ENCODE results near the gene KANK4. TPM values are rescaled to one million over a fixed set of nuclear protein-coding genes. Genes with fewer than 3 reads are reported as not detected.

Gene KANK4
- polyA plus RNA-seq, 1 donor (not counting 4 experiments of a cell fraction or from before 2014, with no cell fraction given), result 0.92 TPM

- no peaks in the 10 kb centered on the region for H3K36me3 ChIP-seq (ENCODE audit: control insufficient read depth in 2 of 2, extremely low read depth in 1 of 2, insufficient read depth in 2 of 2, low read length in 2 of 2)
- H3K4me2 ChIP-seq (ENCODE audit: control insufficient read depth, extremely low read depth, insufficient read depth, low read depth, low read length), result no peak overlapping the region
- dilution Hi-C loops (cut with MboI; ENCODE audit: extremely low pct_ligation_motif_present, low sequenced_read_pairs), result no loop called here
- no peaks in the 10 kb centered on the region for H3K79me2 ChIP-seq (ENCODE audit: control insufficient read depth, insufficient read depth, low read length)
- DNase-seq (ENCODE audit: low read depth, low spot score), result no peak
- H2AFZ ChIP-seq (ENCODE audit: control insufficient read depth, low read length), result no peak overlapping the region
- H3K27ac ChIP-seq (ENCODE audit: control insufficient read depth, insufficient read depth, low read length), result no peak overlapping the region
- no peak for FAIRE-seq
- H3K4me1 ChIP-seq (ENCODE audit: control insufficient read depth, extremely low read depth, insufficient read depth, low read length), result peaks cover 12% of the 10 kb centered on the region
- H3K27me3 ChIP-seq (ENCODE audit: control insufficient read depth, extremely low read depth, insufficient read depth, low read length), result no peaks in the 10 kb centered on the region
- H3K9me3 ChIP-seq (ENCODE audit: control insufficient read depth, low read depth, low read length), result peaks cover 2% of the 10 kb centered on the region
- H3K9me1 ChIP-seq (ENCODE audit: control insufficient read depth, extremely low read depth, insufficient read depth, low read length), result no peaks in the 10 kb centered on the region
- H4K20me1 ChIP-seq (ENCODE audit: control insufficient read depth, extremely low read depth, insufficient read depth, low read length), result no peaks in the 10 kb centered on the region
- no peak overlapping the region for H3K4me3 ChIP-seq (ENCODE audit: control insufficient read depth in 2 of 3, extremely low read depth in 1 of 3, insufficient read depth in 2 of 3, low read depth in 1 of 3, low read length in 3 of 3)
- H3K9ac ChIP-seq (ENCODE audit: control insufficient read depth, extremely low read depth, insufficient read depth, low read length), result no peak overlapping the region
- TF ChIP-seq, protein P1, sequence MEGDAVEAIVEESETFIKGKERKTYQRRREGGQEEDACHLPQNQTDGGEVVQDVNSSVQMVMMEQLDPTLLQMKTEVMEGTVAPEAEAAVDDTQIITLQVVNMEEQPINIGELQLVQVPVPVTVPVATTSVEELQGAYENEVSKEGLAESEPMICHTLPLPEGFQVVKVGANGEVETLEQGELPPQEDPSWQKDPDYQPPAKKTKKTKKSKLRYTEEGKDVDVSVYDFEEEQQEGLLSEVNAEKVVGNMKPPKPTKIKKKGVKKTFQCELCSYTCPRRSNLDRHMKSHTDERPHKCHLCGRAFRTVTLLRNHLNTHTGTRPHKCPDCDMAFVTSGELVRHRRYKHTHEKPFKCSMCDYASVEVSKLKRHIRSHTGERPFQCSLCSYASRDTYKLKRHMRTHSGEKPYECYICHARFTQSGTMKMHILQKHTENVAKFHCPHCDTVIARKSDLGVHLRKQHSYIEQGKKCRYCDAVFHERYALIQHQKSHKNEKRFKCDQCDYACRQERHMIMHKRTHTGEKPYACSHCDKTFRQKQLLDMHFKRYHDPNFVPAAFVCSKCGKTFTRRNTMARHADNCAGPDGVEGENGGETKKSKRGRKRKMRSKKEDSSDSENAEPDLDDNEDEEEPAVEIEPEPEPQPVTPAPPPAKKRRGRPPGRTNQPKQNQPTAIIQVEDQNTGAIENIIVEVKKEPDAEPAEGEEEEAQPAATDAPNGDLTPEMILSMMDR (optimal IDR thresholded peaks at IDR 0.05 in 1 of 3, IDR thresholded peaks at IDR 0.05 in 1 of 3, conservative IDR thresholded peaks at IDR 0.05 in 1 of 3; ENCODE audit: extremely low read depth in 1 of 3, insufficient read depth in 2 of 3, low read length in 3 of 3), result no peak
- no peak for TF ChIP-seq EZH2 (IDR thresholded peaks at IDR 0.05; ENCODE audit: low read length)
These were observed 33.8 kb downstream of the KANK4 start for GRCh38 chr1:62285440-62285839.

GRCh38 chr1:62283986-62284385 lies 35.2 kb downstream of the KANK4 start:
- Histone ChIP-seq H4K20me1 (ENCODE audit: control insufficient read depth, extremely low read depth, insufficient read depth, low read length) (no peaks in the 10 kb centered on the region), H3K4me3 (ENCODE audit: control insufficient read depth in 2 of 3, extremely low read depth in 1 of 3, insufficient read depth in 2 of 3, low read depth in 1 of 3, low read length in 3 of 3) (no peak overlapping the region), H3K9me1 (ENCODE audit: control insufficient read depth, extremely low read depth, insufficient read depth, low read length) (no peaks in the 10 kb centered on the region), H3K9me3 (ENCODE audit: control insufficient read depth, low read depth, low read length) (peaks cover 2% of the 10 kb centered on the region), H2AFZ (ENCODE audit: control insufficient read depth, low read length) (no peak overlapping the region), H3K79me2 (ENCODE audit: control insufficient read depth, insufficient read depth, low read length) (no peaks in the 10 kb centered on the region), H3K4me2 (ENCODE audit: control insufficient read depth, extremely low read depth, insufficient read depth, low read depth, low read length) (no peak overlapping the region), H3K27me3 (ENCODE audit: control insufficient read depth, extremely low read depth, insufficient read depth, low read length) (no peaks in the 10 kb centered on the region), H3K27ac (ENCODE audit: control insufficient read depth, insufficient read depth, low read length) (no peak overlapping the region), H3K36me3 (ENCODE audit: control insufficient read depth in 2 of 2, extremely low read depth in 1 of 2, insufficient read depth in 2 of 2, low read length in 2 of 2) (no peaks in the 10 kb centered on the region), H3K9ac (ENCODE audit: control insufficient read depth, extremely low read depth, insufficient read depth, low read length) (no peak overlapping the region), H3K4me1 (ENCODE audit: control insufficient read depth, extremely low read depth, insufficient read depth, low read length) (peaks cover 12% of the 10 kb centered on the region)
- dilution Hi-C loops (cut with MboI; ENCODE audit: extremely low pct_ligation_motif_present, low sequenced_read_pairs), result no loop called here
- TF ChIP-seq EZH2 (IDR thresholded peaks at IDR 0.05; ENCODE audit: low read length), result no peak
- TF ChIP-seq, protein P1 (optimal IDR thresholded peaks at IDR 0.05 in 1 of 3, IDR thresholded peaks at IDR 0.05 in 1 of 3, conservative IDR thresholded peaks at IDR 0.05 in 1 of 3; ENCODE audit: extremely low read depth in 1 of 3, insufficient read depth in 2 of 3, low read length in 3 of 3), result no peak
- DNase-seq (ENCODE audit: low read depth, low spot score) (no peak), FAIRE-seq (no peak)

Measured in keratinocyte (primary cell).